OCI-LY7 (cell line): ENCODE measurements around the gene NTM.

ENCODE experiments used
- EZH2phosphoT487 ChIP-seq: fragments of 200-600 bp; sonication (generic); IDR thresholded peaks from 2 replicates; pipeline ENCODE4 v1.6.1; 2018; ENCODE audit warnings: low read depth, borderline replicate concordance, mild to moderate bottlenecking, mixed run types, antibody characterized with exemption, low read length, moderate library complexity, mixed read lengths
- TF ChIP-seq, protein P1 (sequence below): fragments of 200-600 bp; sonication (generic); conservative IDR thresholded peaks from 2 replicates; pipeline ENCODE4 v1.5.1; 2014; ENCODE audit warnings: mild to moderate bottlenecking, antibody characterized with exemption, low read length, moderate library complexity, mixed read lengths

DNA sequence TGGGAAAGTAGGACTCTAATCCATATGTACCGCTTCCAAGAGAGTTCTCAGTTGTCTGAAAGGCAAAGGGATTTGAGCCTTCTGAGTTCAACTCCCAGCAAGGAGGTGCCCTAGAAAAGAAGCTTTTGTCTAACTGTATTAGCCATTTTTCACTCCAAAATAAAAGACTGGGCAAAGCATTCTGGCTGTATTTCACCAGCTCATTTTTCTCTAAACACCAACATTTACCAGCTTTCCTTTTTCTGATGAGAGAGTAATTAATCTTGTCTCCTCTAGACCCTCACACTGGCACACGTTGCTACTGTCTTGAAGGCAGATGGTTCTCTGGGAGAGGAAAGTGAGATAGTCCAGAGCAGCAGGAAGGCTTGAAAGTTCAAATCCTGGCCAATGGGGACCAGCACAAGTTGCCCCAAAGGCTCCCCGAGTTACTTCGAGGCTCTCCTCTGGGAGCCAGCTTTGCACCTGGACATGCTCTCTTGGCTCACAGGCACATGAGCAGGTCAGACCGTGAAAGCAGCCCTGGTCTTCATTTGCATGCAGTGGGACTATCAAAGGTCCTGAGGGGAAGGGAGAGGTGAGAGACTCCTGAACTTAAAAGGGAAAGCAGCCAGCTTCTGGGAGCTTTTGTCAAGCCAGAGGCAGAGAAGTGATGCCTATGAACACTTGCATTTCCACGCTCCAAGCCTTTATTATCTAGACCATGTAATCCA, 100.0 kb downstream of the NTM start:
- TF ChIP-seq, protein P1, sequence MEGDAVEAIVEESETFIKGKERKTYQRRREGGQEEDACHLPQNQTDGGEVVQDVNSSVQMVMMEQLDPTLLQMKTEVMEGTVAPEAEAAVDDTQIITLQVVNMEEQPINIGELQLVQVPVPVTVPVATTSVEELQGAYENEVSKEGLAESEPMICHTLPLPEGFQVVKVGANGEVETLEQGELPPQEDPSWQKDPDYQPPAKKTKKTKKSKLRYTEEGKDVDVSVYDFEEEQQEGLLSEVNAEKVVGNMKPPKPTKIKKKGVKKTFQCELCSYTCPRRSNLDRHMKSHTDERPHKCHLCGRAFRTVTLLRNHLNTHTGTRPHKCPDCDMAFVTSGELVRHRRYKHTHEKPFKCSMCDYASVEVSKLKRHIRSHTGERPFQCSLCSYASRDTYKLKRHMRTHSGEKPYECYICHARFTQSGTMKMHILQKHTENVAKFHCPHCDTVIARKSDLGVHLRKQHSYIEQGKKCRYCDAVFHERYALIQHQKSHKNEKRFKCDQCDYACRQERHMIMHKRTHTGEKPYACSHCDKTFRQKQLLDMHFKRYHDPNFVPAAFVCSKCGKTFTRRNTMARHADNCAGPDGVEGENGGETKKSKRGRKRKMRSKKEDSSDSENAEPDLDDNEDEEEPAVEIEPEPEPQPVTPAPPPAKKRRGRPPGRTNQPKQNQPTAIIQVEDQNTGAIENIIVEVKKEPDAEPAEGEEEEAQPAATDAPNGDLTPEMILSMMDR: no peak
- no peak for TF ChIP-seq EZH2phosphoT487
